Measurements from ENCODE around the gene TYRO3. TPM values are rescaled to one million over a fixed set of nuclear protein-coding genes. Genes with fewer than 3 reads are reported as not detected.

Gene TYRO3
- total and polyA plus RNA-seq, 12 donors: 1.2 to 9.6 (median 3.2) TPM

GRCh38 chr15:41609123-41609522 is 50.1 kb downstream of the TYRO3 start:
- ATAC-seq: no peak
- 90 to 98% methylated on average over 1 of the region's 1 CpG for WGBS, 2 donors
- intact Hi-C loops (cut with DNase I): loop anchor here in 3 of 10 donors (10.0 kb wide), 3 partner anchors 116 to 206 kb away; no protein-coding TSS in a partner anchor

GRCh38 chr15:41610048-41610447 is 51.0 kb downstream of the TYRO3 start:
- no peaks in the 10 kb centered on the region for H3K9me3 ChIP-seq
- H3K27ac ChIP-seq: no peak overlapping the region
- H3K27me3 ChIP-seq: no peaks in the 10 kb centered on the region
- no peak overlapping the region for H3K4me3 ChIP-seq
- TF ChIP-seq CTCF (IDR thresholded peaks at IDR 0.05): no peak
- no peak for DNase-seq
- no peak for ATAC-seq
- H3K36me3 ChIP-seq: no peaks in the 10 kb centered on the region
- intact Hi-C loops (cut with DNase I): no loop called here
- H3K4me1 ChIP-seq: no peaks in the 10 kb centered on the region
- WGBS, 2 donors: 76 to 81% methylated on average over 4 of the region's 4 CpGs

More at GRCh38 chr15:41609123-41609522, 50.1 kb downstream of the TYRO3 start:
- H3K4me3 ChIP-seq: no peak overlapping the region
- DNase-seq: no peak
- TF ChIP-seq CTCF (IDR thresholded peaks at IDR 0.05): no peak
- H3K9me3 ChIP-seq: no peaks in the 10 kb centered on the region
- no peak overlapping the region for H3K27ac ChIP-seq
- H3K36me3 ChIP-seq: no peaks in the 10 kb centered on the region
- H3K27me3 ChIP-seq: no peaks in the 10 kb centered on the region
- H3K4me1 ChIP-seq: peaks cover 0 to 8% (median 6%) of the 10 kb centered on the region in 9 donors

- DNase-seq (no peak), ATAC-seq (no peak)
- TF ChIP-seq CTCF (IDR thresholded peaks at IDR 0.05): no peak
- Histone ChIP-seq H3K36me3 (no peaks in the 10 kb centered on the region), H3K27ac (peak overlapping the region in 9 of 10 donors; percentile 51 to 88 (median 72)), H3K4me3 (peak overlapping the region in 9 of 10 donors; percentile 44 to 70 (median 64)), H3K27me3 (no peaks in the 10 kb centered on the region), H3K9me3 (peaks cover 0 to 16% (median 8%) of the 10 kb centered on the region in 11 donors), H3K4me1 (peaks cover 0 to 22% (median 15%) of the 10 kb centered on the region in 9 donors)
- WGBS, 2 donors: 20 to 21% methylated on average over 18 of the region's 18 CpGs
- intact Hi-C loops (cut with DNase I): loop anchor here in 2 of 10 donors (5.0 kb wide), 2 partner anchors 37 to 42 kb away; partner anchors contain the start of gene MGA (in 1 of the 2)
Observed at GRCh38 chr15:41620536-41621199, 61.7 kb downstream of the TYRO3 start.

- H3K27ac ChIP-seq: peak overlapping the region; percentile 29 to 88 (median 66)
- TF ChIP-seq CTCF (IDR thresholded peaks at IDR 0.05): no peak
- intact Hi-C loops (cut with DNase I): loop anchor here in 2 of 10 donors (5.0 kb wide), 2 partner anchors 36 to 41 kb away; partner anchors contain the start of gene MGA (in 1 of the 2)
- no peaks in the 10 kb centered on the region for H3K36me3 ChIP-seq
- peaks cover 0 to 16% (median 8%) of the 10 kb centered on the region in 11 donors for H3K9me3 ChIP-seq
- peak overlapping the region; percentile 29 to 70 (median 63) for H3K4me3 ChIP-seq
- WGBS, 2 donors: 1 to 2% methylated on average over 103 to 104 of the region's 104 CpGs
- no peaks in the 10 kb centered on the region for H3K27me3 ChIP-seq
- ATAC-seq (peak; percentile 89 to 93 (median 90)), DNase-seq (peak; percentile 77 to 79)
- peaks cover 0 to 22% (median 15%) of the 10 kb centered on the region in 9 donors for H3K4me1 ChIP-seq
Observed at GRCh38 chr15:41621200-41622193, 62.5 kb downstream of the TYRO3 start.

Data from heart right ventricle (tissue), 16 donors.